GM11168 (cell line): ENCODE measurements around the gene ZNF273.
"Not testable (repeated sequence)": the region's sequence is repeated elsewhere in the genome, so short reads cannot be mapped to it uniquely, and the experiment has no call there.

ENCODE experiments used
- in situ Hi-C: fragments of 300-500 bp; cut with MboI; formaldehyde crosslinking; loops from one replicate; pipeline ENCODE4 v1.12.0; 2022; ENCODE audit warnings: low sequenced_read_pairs; ENCODE audit not compliant: unreplicated experiment

Gene ZNF273

DNA sequence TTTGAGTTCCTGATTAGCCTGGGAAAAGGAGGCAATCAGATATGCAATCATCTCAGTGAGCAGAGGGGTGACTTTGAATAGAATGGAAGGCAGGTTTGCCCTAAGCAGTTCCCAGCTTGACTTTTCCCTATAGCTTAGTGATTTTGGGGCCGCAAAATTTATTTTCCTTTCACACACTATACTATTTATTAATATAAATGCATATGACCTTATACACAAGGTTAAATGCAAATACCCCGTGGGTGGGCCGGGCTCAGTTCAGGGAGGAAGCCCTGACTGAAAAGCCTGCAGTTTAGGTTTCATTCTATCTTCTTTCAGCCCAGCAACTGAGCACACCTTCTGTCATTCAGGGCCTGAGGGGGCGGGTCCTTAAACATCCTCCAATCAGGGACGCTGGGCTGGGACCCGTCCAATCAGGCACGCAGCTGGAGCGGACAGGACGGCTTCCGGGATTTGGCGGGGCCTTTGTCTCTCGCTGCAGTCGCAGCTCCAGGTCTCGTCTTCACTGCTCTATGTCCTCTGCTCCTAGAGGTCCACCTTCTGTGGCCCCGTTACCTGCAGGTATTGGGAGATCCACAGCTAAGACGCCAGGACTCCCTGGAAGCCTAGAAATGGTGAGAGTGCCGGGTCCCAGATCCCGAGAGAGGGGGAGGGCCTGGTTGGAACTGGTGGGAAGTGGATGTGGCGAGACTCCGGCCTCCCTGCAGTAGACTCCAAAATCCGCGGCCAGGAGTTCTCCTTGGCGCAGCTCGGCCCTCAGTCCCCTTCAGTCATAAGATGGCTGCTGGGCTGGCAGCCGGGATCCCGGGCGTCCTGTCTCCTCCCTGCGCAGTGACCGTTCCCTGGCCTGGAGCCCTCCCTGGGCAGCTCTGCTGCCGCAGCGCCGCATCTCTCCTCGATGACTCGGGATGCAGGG is at the start of gene ZNF273:
ZNF273 (plus strand) TSS at position 468 of the 916 bp plus-strand sequence; CDS start at position 513, 45 bp downstream.
- in situ Hi-C loops = no loop called here

DNA sequence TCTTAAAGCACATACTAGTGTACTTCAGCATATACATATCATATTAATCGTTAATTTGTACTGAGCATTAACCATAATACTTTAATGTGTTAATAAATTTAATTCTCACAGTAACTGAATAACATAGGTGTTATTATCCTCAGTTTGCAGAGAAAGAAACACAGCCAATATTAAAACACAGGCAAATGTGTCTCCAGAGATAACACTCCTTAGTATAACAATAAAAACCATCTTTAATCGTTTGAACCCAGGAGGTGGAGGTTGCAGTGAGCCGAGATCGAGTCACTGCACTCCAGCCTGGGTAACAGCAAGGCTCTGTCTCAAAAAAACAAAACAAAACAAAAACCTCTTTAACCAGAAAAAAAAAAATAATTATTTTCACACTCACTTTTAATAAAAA is 49.4 kb upstream of the ZNF273 start:
- in situ Hi-C loops = no loop called here

DNA sequence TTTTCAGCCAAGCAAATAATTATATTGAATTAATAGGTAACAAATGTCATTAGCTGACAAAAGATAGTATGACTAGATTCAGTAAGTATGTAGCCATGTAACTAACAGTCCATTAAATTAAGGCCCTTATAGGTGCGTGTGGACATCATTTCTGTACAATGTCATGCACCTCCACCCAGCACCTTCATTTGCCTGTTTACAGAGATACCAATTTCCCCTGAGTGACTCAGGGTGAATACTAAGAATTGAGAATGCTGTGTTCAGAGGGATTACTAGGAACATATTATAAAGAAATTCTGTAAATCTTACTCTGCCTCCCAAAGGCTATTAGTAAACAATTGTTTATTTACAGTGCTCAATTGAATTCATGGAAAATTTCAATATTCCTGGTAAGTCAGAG is 48.1 kb upstream of the ZNF273 start:
- in situ Hi-C loops = no loop called here

DNA sequence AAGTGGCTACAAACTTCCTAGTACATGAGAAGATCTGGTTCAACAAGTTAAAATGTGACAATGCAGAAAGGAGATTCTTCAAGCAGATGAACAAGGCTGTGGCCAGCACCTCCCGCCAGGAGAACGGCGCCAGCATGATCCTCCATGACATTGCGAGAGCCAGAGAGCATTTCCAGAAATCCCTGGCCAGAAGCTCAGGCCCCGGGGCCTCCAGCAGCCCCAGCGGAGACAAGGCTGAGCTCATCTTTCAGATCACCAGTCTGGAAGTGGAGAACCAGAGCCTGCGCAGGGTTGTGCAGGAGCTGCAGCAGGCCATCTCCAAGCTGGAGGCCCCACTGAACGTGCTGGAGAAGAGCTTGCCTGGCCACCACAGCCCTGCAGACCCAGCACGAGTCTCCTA is 40.1 kb upstream of the ZNF273 start:
- in situ Hi-C loops = no loop called here

DNA sequence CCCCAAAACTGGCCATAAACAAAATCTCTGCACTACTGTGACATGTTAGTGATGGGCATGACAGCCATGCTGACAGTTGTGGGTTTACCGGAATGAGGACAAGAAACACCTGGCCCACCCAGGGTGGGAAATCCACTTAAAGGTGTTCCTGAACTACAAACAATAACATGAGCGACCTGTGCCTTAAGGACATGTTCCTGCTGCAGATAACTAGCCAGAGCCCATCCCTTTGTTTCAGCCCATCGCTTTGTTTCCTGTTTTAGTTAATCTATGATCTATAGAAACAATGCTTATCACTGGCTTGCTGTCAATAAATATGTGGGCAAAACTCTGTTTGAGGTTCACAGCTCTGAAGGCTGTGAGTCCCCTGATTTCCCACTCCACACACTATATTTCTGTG is 39.5 kb upstream of the ZNF273 start:
- in situ Hi-C loops = not testable (repeated sequence)

DNA sequence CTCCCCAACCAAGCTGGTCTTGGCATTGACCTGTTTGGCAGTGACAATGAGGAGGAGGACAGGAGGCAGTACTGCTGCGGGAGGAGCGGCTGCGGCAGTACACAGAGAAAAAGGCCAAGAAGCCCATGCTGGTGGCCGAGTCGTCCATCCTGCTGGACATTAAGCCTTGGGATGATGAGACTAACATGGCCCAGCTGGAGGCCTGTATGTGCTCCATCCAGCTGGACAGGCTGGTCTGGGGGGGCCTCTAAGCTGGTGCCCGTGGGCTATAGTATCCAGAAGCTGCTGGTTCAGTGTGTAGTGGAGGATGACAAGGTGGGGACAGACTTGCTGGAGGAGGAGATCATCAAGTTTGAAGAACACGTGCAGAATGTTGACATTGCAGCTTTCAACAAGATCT is 39.1 kb upstream of the ZNF273 start:
- in situ Hi-C loops = no loop called here

DNA sequence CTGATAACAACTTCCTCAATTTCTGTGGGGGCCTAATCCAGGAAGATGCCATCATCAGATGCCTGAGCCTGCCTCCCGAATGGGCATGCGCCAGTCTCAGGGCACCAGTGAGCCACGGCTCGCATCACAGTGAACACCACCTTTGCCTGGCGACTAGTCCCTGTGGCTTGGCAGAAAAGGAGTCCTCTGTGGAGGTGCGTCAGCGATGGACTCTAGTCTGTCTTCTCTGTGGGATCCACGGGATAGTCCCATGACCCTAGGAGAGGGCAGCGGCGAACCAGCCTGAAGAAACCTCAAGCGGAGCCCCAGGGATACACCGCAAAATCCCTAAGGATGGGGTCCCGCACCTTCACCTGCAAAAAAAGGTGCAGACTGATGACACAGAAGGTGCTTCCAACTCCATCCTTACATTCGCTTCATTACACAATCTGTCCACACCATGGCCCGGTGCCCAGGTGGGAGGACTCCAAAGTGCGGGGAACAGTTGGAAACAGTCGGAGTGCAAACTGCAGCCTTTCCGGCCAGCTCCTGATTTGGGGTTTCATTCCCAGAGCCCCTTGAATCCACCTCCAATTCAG is 35.1 kb upstream of the ZNF273 start:
- in situ Hi-C loops = no loop called here

DNA sequence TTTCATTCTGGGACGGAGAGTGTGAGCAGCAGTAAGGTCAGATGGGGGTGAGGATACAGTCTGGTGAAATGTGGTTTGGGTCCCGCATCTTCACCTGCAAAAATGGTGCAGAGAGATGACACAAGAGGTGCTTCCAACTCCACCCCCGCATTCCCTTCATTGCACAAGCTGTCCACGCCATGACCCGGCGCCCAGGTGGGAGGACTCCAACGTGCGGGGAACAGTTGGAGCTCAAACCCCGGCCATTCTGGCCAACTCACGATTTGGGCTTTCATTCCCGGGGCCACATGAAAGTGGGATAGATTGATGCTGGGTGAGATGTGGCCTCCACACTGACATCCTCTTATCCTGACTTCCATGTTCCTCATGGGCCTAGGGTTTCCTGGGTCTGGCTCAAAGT is 34.6 kb upstream of the ZNF273 start:
- in situ Hi-C loops = no loop called here

DNA sequence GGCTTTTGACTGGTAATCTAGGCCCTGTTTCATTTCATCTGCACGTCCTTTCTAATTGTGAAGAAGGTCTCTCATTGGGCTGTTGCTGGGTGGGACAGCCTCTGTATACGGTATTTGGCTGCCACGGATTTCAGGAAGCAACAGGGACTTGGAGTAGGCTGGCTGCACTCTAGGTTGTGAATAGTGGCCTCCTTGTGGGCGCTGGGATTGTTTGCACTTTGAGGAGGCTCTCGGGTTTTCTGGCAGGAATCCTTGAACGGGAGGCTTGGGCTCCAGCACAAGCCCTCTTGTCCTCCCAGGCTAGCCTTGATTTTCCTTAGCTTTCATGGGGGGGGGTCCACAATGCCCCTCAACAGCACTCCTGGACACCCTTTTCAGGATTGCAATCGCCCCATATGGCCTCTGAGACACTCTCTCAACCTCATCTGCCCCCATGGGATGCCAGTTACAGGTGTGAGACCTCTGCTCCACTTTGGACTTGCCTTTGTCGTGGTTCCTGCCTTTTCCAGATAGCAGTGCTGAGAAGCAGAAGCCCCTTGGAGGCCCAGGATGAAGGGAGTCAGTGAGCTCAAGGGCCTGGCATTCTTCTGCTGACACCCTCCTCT is 33.9 kb upstream of the ZNF273 start:
- in situ Hi-C loops = no loop called here

DNA sequence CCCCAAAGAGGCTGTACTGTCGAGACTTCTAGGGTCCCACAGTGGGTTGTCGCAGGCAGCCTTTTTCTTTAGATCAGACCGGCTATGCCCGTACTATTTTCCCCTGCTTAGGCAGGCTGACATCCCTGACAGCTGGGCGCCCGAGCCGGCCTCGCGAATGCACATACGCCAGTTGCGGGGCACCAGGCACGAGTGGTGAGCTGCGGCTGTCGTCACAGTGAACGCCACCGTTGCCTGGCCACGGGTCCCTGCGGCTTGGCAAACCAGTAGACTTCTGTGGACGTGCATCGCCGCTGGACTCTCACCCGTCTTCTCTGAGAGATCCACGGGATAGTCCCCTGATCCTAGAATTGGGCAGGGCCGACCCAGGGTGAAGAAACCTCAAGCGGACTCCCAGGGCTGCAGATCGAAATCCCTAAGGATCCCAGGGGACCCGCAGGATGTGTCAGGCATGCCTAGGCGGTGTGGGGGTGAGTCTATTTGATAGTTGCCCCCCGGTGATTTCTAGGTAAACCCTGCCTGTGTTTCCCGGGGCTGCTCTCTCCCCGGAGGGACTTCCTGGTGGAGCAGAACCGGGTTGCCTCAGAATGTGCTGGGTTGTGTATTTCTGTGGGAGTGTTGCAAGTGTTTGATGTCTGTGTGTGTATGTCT is 33.0 kb upstream of the ZNF273 start:
- in situ Hi-C loops = no loop called here

DNA sequence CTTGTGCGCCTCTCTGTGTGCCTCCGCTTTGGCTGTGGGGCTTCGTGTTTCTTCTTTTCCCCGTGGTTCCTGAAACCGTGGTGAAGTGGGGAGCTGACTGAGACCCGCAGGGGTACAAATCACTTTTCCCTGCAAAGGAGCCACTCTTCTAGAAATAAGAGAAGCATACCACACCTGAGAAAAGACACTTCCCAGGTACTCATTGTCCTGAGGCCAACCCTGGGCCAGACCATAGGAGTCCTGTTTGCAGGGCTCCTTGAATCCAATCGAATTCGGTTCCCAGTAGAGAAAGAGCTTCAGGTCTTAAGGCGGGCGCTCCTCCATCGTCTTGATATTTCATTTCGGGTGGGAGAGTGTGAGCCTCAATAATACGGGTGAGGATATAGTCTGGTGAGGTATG is 32.4 kb upstream of the ZNF273 start:
- in situ Hi-C loops = no loop called here

DNA sequence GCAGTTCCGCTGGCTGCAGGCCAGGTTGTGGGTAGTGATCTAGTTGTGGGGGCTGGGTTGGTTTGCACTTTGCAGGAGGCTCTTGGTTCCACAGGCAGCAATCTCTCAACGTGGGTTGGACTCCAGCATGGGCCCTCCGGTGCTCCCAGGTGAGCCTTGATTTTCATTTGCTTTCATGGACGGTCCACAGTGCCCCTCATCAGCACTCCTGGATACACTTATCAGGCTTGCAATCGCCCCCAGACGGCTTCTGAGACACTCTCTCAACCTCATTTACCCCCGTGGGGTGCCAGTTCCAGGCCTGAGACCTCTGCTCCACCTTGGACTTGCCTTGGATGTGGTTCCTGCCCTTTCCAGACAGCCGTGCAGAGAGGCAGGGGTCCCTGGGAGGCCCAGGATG is 31.3 kb upstream of the ZNF273 start:
- in situ Hi-C loops = no loop called here

DNA sequence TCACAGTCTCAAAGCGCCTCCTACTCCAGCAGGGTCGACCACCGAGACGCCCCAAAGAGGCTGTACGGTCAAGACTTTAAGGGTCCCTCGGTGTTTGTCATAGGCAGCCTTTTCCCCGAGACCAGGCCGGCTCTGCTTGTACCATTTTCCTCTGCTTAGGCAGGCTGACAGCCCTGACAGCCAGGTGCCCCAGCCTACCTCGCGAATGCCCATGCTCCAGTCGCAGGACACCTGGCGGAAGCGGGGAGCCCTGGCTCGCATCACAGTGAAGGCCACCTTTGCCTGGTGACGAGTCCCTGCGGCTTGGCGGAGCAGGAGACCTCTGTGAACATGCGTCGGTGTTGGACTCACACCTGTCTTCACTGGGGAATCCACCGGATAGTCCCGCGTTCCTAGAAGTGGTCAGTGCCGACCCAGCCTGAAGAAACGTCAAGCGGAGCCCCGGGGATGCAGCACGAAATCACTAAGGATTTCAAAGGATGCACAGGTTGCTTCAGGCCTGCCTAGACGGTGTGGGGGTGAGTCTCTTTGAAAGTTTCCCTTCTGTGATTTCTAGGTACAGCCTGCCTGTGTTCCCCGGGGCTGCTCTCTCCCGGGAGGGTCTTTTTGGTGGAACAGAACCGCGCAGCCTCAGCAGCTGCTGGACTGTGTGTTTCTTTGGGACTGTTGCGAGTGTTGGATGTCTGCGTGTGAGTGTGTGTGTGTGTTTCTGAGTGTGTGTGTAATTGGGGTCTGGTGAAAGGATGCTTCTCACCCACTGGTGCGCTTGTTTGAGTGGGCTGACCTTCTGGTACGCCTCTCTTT is 30.5 kb upstream of the ZNF273 start:
- in situ Hi-C loops = no loop called here

DNA sequence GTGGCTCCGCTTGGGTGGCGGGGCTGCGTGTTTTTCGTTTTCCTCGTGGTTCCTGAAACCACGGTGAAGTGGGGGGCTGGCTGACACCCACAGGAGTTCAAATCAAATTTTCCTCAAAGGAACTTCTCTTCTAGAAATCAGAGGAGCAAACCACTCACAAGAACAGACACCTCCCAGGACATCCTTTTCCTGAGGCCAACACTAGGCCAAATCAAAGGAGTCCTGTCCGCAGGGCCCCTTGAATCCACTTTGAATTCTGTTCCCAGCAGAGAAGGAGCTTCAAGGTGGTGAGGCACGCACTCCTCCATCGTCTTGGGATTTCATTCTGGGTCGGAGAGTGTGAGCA is 29.9 kb upstream of the ZNF273 start:
- in situ Hi-C loops = no loop called here

DNA sequence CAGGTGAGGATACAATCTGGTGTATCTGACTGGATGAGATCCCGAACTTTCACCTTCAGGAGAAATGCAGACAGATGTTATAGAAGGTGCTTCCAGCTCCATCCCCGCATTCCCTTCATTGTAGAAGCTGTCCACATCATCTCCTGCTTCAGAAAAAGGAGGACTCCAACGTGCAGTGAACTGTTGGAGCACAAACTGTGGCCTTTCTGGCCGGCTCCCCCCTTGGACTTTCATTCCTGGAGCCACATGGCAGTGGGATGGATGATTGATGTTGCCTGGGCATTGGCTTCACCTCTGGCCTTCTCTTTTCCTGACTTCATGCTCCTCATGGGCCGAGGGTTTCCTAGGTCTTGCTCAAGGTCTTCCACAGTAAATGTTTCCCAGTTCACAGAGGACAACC is 29.6 kb upstream of the ZNF273 start:
- in situ Hi-C loops = no loop called here

DNA sequence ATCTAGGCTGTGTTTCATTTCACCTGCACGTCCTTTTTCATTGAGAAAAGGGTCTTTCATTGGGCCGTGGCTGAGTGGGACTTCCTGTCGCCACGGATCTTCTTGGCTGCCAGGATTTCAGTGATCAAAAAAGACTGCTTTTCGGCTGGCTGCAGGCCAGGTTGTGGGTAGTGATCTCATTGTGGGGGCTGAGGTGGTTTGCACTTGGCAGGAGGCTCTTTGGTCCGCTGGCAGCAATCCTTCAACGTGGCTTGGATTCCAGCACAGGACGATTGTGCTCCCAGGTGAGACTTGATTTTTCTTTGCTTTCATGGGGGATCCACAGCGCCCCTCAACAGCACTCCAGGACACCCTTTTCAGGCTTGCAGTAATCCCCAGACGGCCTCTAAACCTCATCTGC is 29.0 kb upstream of the ZNF273 start:
- in situ Hi-C loops = no loop called here

DNA sequence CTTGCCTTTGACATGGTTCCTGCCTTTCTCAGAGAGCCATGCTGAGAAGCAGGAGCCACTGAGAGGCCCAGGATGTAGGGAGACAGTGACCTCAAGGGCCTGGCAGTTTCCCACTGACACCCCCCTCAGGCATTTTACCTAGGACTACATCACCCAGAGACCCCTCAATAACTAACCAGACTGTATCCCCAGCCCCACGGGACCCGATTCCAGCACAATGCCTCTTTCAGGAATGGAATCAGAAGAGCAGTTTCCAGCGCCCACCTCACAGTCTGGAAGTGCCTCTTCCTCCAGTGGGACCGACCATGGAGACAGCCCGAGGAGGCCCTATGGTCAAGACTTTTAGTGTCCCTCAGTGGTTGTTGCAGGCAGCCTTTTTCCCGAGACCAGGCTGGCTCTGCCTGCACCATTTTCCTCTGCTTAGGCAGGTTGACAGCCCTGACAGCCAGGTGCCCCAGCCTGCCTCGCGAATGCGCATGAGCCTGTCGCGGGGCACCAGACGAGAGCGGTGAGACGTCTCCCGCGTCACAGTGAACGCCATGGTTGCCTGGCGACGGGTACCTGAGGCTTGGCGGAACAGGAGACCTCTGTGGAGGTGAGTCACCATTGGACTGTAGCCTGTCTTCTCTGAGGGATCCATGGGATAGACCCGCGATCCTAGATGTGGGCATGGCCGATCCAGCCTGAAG is 28.4 kb upstream of the ZNF273 start:
- in situ Hi-C loops = no loop called here

DNA sequence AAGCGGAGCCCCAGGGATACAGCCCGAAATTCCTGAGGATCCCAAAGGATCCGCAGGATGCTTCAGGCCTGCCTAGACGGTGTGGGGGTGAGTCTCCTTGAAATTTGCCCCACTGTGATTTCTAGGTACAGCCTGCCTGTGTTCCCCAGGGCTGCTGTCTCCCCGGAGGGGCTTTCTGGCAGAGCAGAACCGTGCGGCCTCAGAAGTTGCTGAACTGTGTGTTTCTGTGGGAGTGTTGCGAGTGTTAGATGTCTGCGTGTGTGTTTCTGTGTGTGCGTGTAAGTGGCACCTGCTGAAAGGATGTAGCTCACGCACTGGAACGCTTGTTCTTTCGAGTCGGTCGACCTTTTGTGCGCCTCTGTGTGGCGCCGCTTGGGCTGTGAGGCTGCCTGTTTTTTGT is 27.8 kb upstream of the ZNF273 start:
- in situ Hi-C loops = no loop called here

DNA sequence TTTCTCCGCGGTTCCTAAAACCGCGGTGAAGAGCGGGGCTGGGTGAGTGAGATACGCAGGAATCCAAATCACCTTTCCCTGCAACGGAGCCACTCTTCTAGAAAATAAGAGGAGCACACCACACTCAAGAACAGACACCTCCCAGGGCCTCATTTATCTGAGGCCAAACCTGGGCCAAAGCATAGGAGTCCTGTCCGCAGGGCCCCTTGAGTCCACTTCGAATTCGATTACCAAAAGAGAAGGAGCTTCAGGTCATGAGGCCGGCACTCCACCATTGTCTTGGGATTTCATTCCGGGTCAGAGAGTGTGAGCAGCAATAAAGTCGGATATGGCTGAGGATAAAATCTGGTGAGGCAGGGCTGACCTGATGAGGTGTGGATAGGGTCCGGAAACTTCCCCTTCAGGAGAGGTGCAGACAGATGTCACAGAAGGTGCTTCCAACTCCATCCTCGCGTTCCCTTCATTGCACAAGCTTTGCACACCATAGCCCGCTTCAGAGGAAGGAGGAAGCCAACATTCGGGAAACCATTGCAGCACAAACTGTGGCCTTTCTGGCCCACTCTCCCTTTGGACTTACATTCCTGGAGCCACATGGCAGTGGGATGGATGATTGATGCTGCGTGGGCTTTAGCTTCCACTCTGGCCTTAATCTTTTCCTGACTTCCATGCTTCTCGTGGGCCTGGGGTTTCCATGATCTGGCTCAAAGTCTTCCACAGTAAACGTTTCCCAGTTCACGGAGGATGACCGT is 27.2 kb upstream of the ZNF273 start:
- in situ Hi-C loops = no loop called here
